Retina (tissue), 1 donor: ENCODE measurements around the gene ZFAND3.
"Not testable (repeated sequence)": the region's sequence is repeated elsewhere in the genome, so short reads cannot be mapped to it uniquely, and the experiment has no call there.

Experiments used
- DNase-seq: peaks from one replicate; pipeline ENCODE4 v3.0.0-alpha.2; 2016

The ZFAND3 gene

GRCh38 chr6:37866590-37867507 is 47.3 kb downstream of the ZFAND3 start:
- DNase-seq = no peak

DNA sequence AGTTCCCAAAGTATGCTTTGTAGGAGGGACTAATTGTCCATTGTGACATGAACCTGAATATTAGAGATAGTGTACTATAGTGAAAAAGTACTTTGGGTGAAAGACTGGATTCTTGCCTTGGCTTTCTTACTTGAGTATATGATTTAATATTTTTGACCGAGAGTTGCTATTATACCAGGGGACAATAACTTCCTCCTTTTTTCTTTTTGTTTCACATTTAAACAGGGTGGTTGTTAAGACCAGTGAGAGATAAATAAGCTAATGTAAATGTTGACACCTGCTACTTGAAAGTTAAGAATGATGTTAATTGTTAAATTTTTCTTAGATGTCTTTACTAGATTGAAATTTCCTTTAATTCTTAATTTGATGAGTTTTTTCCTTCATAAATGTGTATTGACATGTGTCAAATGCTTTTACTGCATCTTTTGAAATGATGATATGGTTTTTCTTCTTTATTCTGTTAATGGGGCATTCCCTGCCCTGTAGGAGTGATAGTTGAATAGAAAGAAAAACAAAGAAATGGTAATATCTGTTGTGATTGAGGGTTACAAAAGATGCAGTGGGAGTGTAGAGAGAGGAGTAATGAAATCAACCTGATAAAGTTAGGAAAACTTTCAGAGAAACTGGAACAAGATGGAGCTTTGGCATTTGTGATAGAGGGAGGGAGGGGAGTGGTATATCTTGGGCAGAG is 48.4 kb downstream of the ZFAND3 start:
- no peak for DNase-seq

DNA sequence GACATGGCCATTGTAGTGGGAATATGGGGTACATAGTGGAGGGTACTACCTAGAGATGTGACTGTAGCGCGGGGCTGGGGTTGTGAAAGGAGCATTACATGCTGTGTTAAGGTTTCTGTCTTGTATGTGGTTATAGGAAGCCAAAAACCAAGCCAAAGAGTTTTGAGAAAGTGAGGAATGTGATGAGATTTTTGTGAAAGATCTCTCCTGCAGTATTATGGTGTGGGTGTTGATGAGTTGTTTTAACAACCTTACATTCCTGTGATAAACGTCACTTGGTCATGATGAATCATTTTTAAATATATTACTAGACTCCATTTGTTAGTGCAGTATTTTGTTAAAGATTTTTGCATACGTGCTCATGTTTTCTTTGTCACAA is 48.9 kb downstream of the ZFAND3 start:
- no peak for DNase-seq

DNA sequence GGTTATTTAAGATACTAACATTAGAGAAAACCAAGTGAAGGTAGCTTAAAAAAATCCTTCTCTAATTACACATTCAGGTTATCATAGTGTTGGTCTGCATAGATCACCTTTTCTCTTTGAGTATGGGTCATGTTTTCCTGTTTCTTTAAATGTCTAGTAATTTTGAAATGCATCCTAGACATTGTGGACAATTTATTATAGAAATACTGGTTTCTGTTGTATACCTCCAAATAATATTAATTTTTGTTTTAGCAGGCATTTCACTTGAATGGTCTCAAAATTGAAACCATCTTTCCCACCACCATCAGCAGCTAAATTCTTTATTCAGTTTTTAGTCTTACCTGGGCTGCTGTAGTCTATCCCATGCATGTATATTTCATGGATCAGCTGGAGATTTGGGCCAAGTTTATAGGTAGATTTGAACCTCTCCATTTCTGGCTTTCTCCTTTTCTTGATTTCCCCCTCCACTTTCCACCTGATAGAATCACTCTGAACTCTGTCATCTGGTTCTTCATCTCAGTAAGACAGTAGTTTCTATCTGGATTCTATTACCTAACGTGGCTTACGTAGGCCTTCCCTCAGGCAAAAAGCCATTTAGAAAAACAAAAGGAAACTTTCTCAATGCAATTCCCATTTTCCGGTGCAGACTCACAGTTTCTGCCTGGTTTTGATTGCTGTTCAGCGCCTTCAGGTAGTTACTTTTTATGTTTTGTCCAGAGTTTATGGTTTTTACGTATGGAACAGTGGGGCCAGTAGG is 52.3 kb downstream of the ZFAND3 start:
- DNase-seq = no peak

GRCh38 chr6:37872373-37872745 is 52.8 kb downstream of the ZFAND3 start:
- DNase-seq = no peak

- no peak for DNase-seq
Measured at GRCh38 chr6:37874726-37875125, 55.2 kb downstream of the ZFAND3 start.

GRCh38 chr6:37875561-37876309 is 56.2 kb downstream of the ZFAND3 start:
- DNase-seq = no peak

GRCh38 chr6:37876843-37877242 is 57.3 kb downstream of the ZFAND3 start:
- DNase-seq = no peak

DNA sequence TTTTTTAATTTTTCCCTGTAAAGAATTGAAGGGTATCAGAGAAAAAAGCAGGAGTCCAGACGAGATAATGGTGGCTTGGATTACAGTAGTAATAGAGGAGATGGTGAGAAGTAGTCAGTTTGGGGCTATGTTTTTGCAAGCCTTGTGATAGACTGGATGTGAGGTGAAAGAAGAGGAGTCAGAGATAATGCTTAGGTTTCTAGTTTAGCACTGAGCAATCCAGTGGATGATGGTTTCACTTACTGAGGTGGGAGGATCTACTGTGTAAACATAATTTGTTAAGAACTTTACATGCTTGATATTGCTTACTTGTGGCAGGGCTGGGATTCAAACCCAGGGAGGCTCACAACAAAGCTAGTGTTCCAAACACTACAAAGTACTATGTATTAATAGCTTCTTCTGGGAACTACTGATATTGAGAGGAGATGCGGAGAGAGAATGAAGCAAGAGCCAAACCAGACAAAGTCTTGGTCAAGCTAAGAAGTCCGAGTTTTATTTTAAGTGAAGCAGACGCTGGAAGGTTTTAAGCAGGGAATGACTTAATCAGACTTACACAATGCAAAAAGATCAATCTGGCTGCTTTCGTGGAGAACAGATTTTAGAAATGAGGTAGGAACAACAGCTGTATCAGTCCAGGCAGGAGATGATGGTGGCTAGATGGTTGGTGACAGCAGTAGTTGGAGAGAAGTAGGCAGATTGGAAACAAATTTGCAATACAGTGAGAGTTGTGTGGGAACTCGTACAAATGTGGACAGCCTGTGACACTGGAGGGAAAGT is 58.0 kb downstream of the ZFAND3 start:
- DNase-seq = no peak

- no peak for DNase-seq
Measured at GRCh38 chr6:37878150-37878710, 58.7 kb downstream of the ZFAND3 start.

DNA sequence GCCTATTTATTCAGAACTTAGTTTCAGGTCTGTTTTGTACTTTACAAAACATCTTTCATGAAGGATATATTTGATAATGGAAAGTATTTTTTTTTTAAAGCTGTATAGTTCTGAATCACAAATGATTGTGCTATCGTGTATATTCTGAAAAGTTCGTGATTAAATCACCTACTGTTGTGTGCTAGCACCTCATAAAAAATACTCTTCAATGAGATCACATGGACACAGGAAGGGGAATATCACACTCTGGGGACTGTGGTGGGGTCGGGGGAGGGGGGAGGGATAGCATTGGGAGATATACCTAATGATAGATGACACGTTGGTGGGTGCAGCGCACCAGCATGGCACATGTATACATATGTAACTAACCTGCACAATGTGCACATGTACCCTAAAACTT is 61.1 kb downstream of the ZFAND3 start:
- DNase-seq = not testable (repeated sequence)

DNA sequence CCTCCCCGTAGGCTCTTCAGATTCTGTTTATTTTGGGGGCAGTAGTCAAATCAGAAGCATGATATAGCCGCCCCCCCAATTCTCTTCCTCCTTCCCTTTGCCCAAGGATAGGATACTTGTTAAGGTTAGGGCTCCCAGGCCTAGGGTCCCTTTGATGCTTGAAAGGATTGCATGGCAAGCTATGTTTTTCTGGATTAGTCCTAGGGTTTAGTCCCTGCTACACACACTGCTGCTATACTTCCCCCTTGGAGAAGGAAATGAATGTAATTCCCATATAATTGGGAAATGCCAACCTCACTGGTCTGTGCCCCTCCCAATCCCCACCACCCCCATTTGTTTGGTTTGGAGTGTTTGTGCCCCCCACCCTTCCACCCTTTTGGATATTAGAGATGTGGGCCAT is 62.8 kb downstream of the ZFAND3 start:
- DNase-seq = no peak

DNA sequence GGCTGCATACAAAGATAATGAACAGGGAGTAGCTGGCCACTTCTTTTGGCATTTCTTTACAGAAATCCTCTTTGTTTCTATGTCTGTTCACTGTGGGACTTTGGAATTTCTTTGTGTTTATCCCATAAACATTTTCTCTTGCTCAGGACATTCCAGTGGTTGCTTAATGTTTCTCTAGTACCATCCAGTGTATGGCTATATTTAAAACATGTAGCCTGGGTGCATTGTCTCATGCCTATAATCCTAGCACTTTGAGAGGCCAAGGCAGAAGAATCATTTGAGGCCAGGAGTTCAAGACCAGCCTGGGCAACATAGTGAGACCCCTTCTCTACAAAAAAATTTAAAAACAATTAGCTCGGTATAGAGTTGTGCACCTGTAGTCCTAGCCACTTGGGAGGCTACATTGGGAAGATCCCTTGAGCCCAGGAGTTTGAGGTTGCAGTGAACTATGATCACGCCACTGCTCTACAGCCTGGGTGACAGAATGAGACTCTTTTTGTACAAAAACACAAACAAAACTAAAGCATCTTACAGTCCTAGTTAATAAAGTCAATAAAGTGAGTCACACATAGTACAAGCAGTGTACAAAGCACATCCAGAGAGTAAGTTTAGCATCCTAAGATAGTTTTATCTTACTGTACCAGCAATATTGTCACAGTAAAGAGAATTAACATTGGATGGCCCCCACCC is 63.3 kb downstream of the ZFAND3 start:
- DNase-seq = no peak

DNA sequence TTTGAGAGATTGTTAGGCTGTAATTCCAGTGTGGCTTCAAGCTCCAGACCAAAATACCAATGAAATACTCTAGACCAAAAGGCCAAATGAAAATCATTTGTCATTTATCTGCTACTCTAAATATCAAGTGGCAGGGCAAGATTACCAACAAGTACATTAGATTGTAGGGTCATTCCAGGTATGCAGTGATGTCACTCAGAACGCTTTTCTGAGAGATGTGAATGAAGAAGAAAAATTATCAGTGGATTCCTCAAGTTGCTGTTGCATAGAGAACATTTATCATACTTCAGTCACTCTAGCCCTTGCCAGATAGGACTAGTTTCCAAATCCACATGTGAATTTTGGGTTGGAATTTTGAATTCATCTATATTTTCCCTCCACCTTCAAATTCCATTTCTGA is 65.0 kb downstream of the ZFAND3 start:
- no peak for DNase-seq

- no peak for DNase-seq
Measured at GRCh38 chr6:37889051-37889450, 69.5 kb downstream of the ZFAND3 start.

DNA sequence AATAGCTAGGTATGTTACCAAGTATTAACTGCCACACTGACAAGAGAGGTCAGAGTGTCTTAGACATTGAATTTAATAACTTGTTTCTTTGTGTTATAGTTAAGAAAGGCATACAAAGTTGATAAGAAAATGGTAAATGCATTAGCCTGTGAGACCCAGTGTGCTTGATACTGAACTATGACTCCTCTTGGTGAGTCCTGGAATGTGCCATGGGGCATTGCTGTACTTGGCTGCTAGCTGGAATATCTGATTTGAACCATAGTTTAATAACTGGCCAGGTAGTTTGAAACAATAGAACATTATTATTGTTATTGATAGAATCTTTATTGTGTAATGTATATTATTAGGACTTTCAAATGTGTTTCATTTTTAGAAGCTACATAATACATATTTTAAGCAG is 70.0 kb downstream of the ZFAND3 start:
- DNase-seq = no peak

DNA sequence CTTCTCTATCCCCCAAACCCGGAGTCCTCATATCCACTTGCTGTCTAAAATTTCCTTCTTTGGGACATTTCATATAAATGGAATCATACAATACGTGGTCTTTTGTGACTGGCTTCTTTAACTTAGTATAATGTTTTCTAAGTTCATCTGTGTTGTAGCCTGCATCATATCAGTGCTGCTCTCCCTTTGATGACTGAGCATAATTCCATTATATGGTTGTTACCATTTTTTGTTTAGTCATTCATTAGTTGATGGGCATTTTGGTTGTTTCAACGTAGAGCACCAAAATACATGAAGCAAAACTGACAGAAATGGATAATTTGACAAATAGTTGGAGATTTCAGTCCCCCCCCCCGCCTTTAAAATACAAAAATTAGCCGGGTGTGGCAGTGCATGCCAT is 71.5 kb downstream of the ZFAND3 start:
- no peak for DNase-seq

DNA sequence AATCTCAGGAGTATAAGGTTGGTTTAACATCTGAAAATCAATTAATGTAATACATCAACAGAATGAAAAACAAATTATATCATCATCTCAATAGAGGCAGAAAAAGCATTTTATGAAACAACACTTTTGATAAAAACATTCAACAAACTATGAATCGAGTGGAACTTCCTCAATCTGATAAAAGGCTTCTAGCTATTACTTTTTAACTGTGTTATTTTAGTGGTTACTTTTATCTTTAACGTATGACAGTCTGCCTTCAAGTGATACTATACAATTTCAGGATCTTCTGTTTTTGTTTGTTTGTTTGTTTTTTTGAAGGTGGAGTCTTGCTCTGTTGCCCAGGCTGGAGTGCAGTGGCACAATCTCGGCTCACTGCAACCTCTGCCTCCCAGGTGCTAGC is 73.7 kb downstream of the ZFAND3 start:
- DNase-seq = no peak

DNA sequence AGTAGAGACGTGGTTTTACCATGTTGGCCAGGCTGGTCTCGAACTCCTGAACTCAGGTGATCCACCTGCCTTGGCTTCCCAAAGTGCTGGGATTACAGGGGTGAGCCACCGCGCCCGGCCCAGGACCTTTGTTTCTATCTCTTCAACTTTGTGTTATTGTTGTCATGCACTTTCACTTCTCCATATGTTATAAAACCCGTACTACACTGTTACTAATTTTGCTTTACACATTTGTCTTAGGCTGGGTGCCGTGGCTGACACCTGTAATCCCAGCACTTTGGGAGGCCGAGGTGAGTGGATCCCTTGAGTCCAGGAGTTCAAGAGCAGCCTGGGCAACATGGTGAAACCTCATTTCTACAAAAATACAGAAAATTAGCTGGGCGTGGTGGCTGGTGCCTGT is 74.2 kb downstream of the ZFAND3 start:
- DNase-seq = not testable (repeated sequence)

GRCh38 chr6:37894585-37894984 is 75.1 kb downstream of the ZFAND3 start:
- no peak for DNase-seq

DNA sequence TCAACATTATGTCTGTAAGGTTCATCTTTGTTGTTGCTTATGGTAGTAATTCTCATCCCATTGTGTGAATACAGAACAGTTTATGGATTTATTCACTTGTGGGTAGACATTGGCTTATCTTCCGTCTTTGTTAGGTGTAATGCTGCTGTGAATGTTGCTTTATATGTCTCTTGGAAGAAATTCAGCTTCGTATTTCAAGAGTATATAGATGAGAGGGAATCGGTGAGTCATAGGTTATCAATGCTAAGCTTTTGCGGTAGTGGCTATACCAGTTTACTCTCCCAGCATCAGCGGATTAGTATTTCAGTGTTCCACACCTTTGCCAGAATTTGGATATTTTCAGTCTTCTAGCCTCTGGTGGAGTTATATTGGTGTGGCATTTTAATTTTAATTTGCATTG is 77.8 kb downstream of the ZFAND3 start:
- no peak for DNase-seq
